Endothelial cell of umbilical vein (primary cell): Measurements from ENCODE around the gene ZNF697. TPM values are rescaled to one million over a fixed set of nuclear protein-coding genes. Genes with fewer than 3 reads are reported as not detected.

Source experiments
- BruUV-seq: library from RNA; stranded (reverse); fragments of 400-500 nt; replicated peaks from 2 replicates; lab custom pipeline; 2021; lab: Mats Ljungman, UMichigan
- CTCF ChIA-PET: fragments of 300-600, 350-600 bp; sonication (Branson Sonifier 250); formaldehyde crosslinking; loops from one replicate; lab custom pipeline; 2021; ENCODE audit warnings: antibody characterized with exemption, inconsistent platforms; lab: Charles Lee
- POLR2A ChIA-PET: fragments of 300-600, 350-600 bp; sonication (Branson Sonifier 250); formaldehyde crosslinking; loops from one replicate; lab custom pipeline; 2021; ENCODE audit warnings: antibody characterized with exemption, inconsistent platforms; lab: Charles Lee
- DNase-seq: peaks from one replicate; pipeline ENCODE4 v3.0.0-alpha.2; 2011; ENCODE audit warnings: low read depth, low spot score
- FAIRE-seq: peaks from 2 replicates; lab custom pipeline; 2011; peaks lifted over from hg19 to GRCh38; lab: Jason Lieb, UNC
- H2AFZ ChIP-seq: 2 replicates; pipeline ENCODE4 v1.6.0; 2012; ENCODE audit warnings: low read depth, low read length, control low read depth, inconsistent platforms
- H3K27ac ChIP-seq: 2 replicates; pipeline ENCODE4 v1.5.1; 2011; ENCODE audit warnings: low read depth, mild to moderate bottlenecking, control low read depth, low read length, moderate library complexity; ENCODE audit not compliant: insufficient read depth
- H3K27me3 ChIP-seq, 2 experiments: 2 replicates each; pipeline versions ENCODE4 v1.6.0 to v1.6.1; 2011; ENCODE audit warnings: low read length in 2 of 2, mixed read lengths in 1 of 2; ENCODE audit not compliant: control insufficient read depth in 2 of 2, insufficient read depth in 2 of 2
- H3K36me3 ChIP-seq, 2 experiments: 2 replicates in 1 of 2; 3 replicates in 1 of 2; pipeline ENCODE4 v1.5.1; 2011; ENCODE audit warnings: low read length in 2 of 2, mild to moderate bottlenecking in 1 of 2, moderate library complexity in 1 of 2; ENCODE audit not compliant: control insufficient read depth in 2 of 2, insufficient read depth in 2 of 2; ENCODE audit errors: extremely low read depth in 1 of 2
- H3K4me1 ChIP-seq: 3 replicates; pipeline ENCODE4 v1.5.1; 2011; ENCODE audit warnings: mild to moderate bottlenecking, low read length; ENCODE audit not compliant: control insufficient read depth, insufficient read depth; ENCODE audit errors: extremely low read depth
- H3K4me2 ChIP-seq: 2 replicates; pipeline ENCODE4 v1.6.1; 2011; ENCODE audit warnings: low read length, control low read depth, mixed read lengths; ENCODE audit not compliant: insufficient read depth
- H3K4me3 ChIP-seq, 3 experiments: fragments of 200-600 bp in 1 of 3; sonication (generic), shearing (Covaris generic) in 1 of 3; replicated peaks in 1 of 3; 2 replicates each; pipeline ENCODE4 v1.5.1; 2011 to 2016; ENCODE audit warnings: control low read depth in 3 of 3, low read length in 3 of 3, mild to moderate bottlenecking in 2 of 3, inconsistent platforms in 1 of 3, low read depth in 1 of 3, moderate library complexity in 1 of 3; ENCODE audit not compliant: insufficient read depth in 1 of 3
- H3K79me2 ChIP-seq: 2 replicates; pipeline ENCODE4 v1.6.0; 2012; ENCODE audit warnings: low read length, inconsistent platforms; ENCODE audit not compliant: control insufficient read depth, insufficient read depth
- H3K9ac ChIP-seq: replicated peaks from 2 replicates; pipeline ENCODE3; 2011; ENCODE audit warnings: low read length, control low read depth; ENCODE audit not compliant: insufficient read depth; ENCODE audit errors: extremely low read depth
- H3K9me1 ChIP-seq: replicated peaks from 3 replicates; pipeline ENCODE4 v1.6.0; 2011; ENCODE audit warnings: mild to moderate bottlenecking, low read length; ENCODE audit not compliant: control insufficient read depth, insufficient read depth; ENCODE audit errors: extremely low read depth
- H3K9me3 ChIP-seq: replicated peaks from 2 replicates; pipeline ENCODE4 v1.5.1; 2012; ENCODE audit warnings: low read length, inconsistent platforms; ENCODE audit not compliant: control insufficient read depth, insufficient read depth
- H4K20me1 ChIP-seq: replicated peaks from 2 replicates; pipeline ENCODE3; 2011; ENCODE audit warnings: mild to moderate bottlenecking, low read length; ENCODE audit not compliant: control insufficient read depth, insufficient read depth; ENCODE audit errors: extremely low read depth
- EZH2 ChIP-seq: IDR thresholded peaks from 2 replicates; pipeline ENCODE4 v1.6.1; 2012; ENCODE audit warnings: borderline replicate concordance, low read depth, mild to moderate bottlenecking, moderate library complexity, low read length, inconsistent platforms; ENCODE audit not compliant: severe bottlenecking
- FOS ChIP-seq: IDR thresholded peaks from 2 replicates; pipeline ENCODE4 v1.6.1; 2011; ENCODE audit warnings: mild to moderate bottlenecking, low read length, moderate library complexity, borderline replicate concordance; ENCODE audit not compliant: insufficient read depth
- GATA2 ChIP-seq: IDR thresholded peaks from 2 replicates; pipeline ENCODE4 v1.7.0; 2011; ENCODE audit warnings: low read depth, mild to moderate bottlenecking, moderate library complexity, mixed read lengths, low read length; ENCODE audit not compliant: insufficient read length, insufficient read depth
- JUN ChIP-seq: IDR thresholded peaks from 2 replicates; pipeline ENCODE4 v1.6.1; 2011; ENCODE audit warnings: borderline replicate concordance, low read depth; ENCODE audit not compliant: insufficient read length, insufficient read depth
- MYC ChIP-seq: IDR thresholded peaks from one replicate; pipeline ENCODE4 v1.6.1; 2011; ENCODE audit warnings: mild to moderate bottlenecking, low read depth, low read length
- POLR2A ChIP-seq: IDR thresholded peaks from 2 replicates; pipeline ENCODE4 v1.6.1; 2012; ENCODE audit warnings: low read depth, mild to moderate bottlenecking, control low read depth, low read length
- POLR2AphosphoS5 ChIP-seq: IDR thresholded peaks from 2 replicates; pipeline ENCODE4 v1.6.1; 2012; ENCODE audit warnings: low read depth, mild to moderate bottlenecking, control low read depth, low read length, moderate library complexity; ENCODE audit not compliant: insufficient read depth
- dilution Hi-C: fragments of 300-500 bp; cut with MboI; formaldehyde crosslinking; loops from one replicate; pipeline ENCODE4 v1.15.0; 2019; ENCODE audit warnings: low sequenced_read_pairs; ENCODE audit not compliant: extremely low pct_ligation_motif_present
- intact Hi-C: fragments of 100-400 bp; cut with micrococcal nuclease; formaldehyde crosslinking; loops from one replicate; pipeline ENCODE4 v1.10.0; 2022
- polyA plus RNA-seq, 4 experiments: library from polyadenylated mRNA; depleted of rRNA in 3 of 4; stranded (reverse) in 3 of 4; unstranded in 1 of 4; fragments of >200 nt; gene quantifications; 2 replicates each; pipeline versions ENCODE4 v1.2.1 to v1.2.3, GENCODE V29; 2011 to 2012; ENCODE audit warnings: missing spikeins in 1 of 4
- total RNA-seq: library from RNA; stranded (reverse); gene quantifications from 2 replicates; pipeline ENCODE4 v1.2.3, GENCODE V29; 2021
- TF ChIP-seq, protein P1 (sequence below): IDR thresholded peaks from 2 replicates; pipeline ENCODE4 v1.6.1; 2011; ENCODE audit not compliant: insufficient read depth, insufficient read length
- TF ChIP-seq, protein P2 (sequence below), 2 donors: IDR thresholded peaks; 1 replicate in 1 of 2; 2 replicates in 1 of 2; pipeline ENCODE4 v1.5.1; 2011; ENCODE audit warnings: low read length in 2 of 2, mild to moderate bottlenecking in 2 of 2, moderate library complexity in 2 of 2, control low read depth in 1 of 2, inconsistent platforms in 1 of 2, low read depth in 1 of 2; ENCODE audit not compliant: insufficient read depth in 1 of 2; ENCODE audit errors: extremely low read depth in 1 of 2

ZNF697 gene
- total and polyA plus RNA-seq, 2 donors (not counting 3 experiments of a cell fraction or from before 2014, with no cell fraction given): 6.2 to 14.1 TPM

DNA sequence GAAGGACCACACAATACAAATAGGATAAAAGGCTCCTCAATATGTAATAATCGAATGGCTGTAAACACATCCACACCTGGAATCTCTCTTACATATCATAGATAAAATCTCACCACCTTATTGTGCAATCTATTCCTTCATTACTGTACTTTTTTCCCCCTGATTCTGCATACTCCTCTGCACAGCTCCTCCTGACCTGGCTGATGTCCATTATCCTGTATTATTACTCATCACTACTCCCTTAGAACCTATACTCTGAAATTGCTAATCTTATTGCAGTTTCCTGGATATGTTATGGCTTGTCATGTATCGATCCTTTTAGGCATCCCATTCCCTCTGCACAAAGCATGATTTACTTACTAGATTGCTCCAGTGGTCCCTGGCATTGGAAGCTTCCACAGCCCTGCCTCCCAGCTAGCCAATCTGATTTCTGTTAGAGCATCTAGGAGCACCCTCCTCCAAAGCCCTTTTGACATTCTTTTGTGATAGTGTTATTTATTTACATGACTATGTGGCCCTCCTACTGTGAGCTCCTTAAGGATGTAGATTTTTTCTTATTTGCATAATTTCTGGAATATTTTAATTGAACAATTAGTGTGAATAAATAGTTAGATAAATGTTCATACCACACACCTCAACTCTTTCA, 39.5 kb upstream of the ZNF697 start:
- Histone ChIP-seq H3K9ac (no peak overlapping the region), H3K79me2 (no peaks in the 10 kb centered on the region), H3K4me1 (no peaks in the 10 kb centered on the region), H3K27ac (no peak overlapping the region), H3K4me2 (no peak overlapping the region), H3K36me3 (no peaks in the 10 kb centered on the region), H3K27me3 (peaks cover 24 to 34% of the 10 kb centered on the region in 2 experiments), H4K20me1 (no peaks in the 10 kb centered on the region), H3K9me1 (no peaks in the 10 kb centered on the region), H3K4me3 (no peak overlapping the region), H3K9me3 (no peaks in the 10 kb centered on the region), H2AFZ (no peak overlapping the region)
- dilution Hi-C loops (no loop called here), intact Hi-C loops (no loop called here)
- POLR2A ChIA-PET: no interaction called here
- CTCF ChIA-PET: interaction anchor here (0.7 to 1.7 kb wide), 5 partner anchors 8 to 76 kb away, joined by 3 to 6 read pairs (median 3); no protein-coding TSS in a partner anchor
- DNase-seq (no peak), FAIRE-seq (no peak)
- TF ChIP-seq POLR2A (no peak), GATA2 (no peak), EZH2 (no peak), JUN (no peak), FOS (no peak), POLR2AphosphoS5 (no peak), MYC (no peak)
- TF ChIP-seq, protein P1, sequence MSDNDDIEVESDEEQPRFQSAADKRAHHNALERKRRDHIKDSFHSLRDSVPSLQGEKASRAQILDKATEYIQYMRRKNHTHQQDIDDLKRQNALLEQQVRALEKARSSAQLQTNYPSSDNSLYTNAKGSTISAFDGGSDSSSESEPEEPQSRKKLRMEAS: no peak
- TF ChIP-seq, protein P2, sequence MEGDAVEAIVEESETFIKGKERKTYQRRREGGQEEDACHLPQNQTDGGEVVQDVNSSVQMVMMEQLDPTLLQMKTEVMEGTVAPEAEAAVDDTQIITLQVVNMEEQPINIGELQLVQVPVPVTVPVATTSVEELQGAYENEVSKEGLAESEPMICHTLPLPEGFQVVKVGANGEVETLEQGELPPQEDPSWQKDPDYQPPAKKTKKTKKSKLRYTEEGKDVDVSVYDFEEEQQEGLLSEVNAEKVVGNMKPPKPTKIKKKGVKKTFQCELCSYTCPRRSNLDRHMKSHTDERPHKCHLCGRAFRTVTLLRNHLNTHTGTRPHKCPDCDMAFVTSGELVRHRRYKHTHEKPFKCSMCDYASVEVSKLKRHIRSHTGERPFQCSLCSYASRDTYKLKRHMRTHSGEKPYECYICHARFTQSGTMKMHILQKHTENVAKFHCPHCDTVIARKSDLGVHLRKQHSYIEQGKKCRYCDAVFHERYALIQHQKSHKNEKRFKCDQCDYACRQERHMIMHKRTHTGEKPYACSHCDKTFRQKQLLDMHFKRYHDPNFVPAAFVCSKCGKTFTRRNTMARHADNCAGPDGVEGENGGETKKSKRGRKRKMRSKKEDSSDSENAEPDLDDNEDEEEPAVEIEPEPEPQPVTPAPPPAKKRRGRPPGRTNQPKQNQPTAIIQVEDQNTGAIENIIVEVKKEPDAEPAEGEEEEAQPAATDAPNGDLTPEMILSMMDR (IDR thresholded peaks at IDR 0.05; ENCODE audit: extremely low read depth in 1 of 2, insufficient read depth in 1 of 2, low read depth in 1 of 2, low read length in 2 of 2): no peak
- no TSS peak for BruUV-seq
